Thyroid gland (tissue), 4 donors: ENCODE measurements around the gene UBE2E2. TPM values are rescaled to one million over a fixed set of nuclear protein-coding genes. Genes with fewer than 3 reads are reported as not detected.

Source experiments
- DNase-seq, 2 donors: peaks; one replicate each; pipeline ENCODE4 v3.0.0-alpha.2; 2019
- H3K27ac ChIP-seq, 3 donors: fragments of 200-600 bp; sonication (generic); 1 replicate in 2 of 3; 2 replicates in 1 of 3; pipeline ENCODE4 v1.5.1; 2016 to 2019; ENCODE audit warnings: mild to moderate bottlenecking in 1 of 3, moderate library complexity in 1 of 3
- H3K27me3 ChIP-seq: fragments of 200-600 bp; sonication (generic); one replicate; pipeline ENCODE4 v1.5.1; 2019
- H3K36me3 ChIP-seq, 2 donors: fragments of 200-600 bp; sonication (generic); one replicate each; pipeline ENCODE4 v1.5.1; 2016 to 2019
- H3K4me1 ChIP-seq, 2 donors: fragments of 200-600 bp; sonication (generic); one replicate each; pipeline ENCODE4 v1.5.1; 2017 to 2019
- H3K4me3 ChIP-seq, 3 donors: fragments of 200-600 bp; sonication (generic); replicated peaks in 1 of 3; 1 replicate in 2 of 3; 2 replicates in 1 of 3; pipeline ENCODE4 v1.5.1; 2016; ENCODE audit warnings: mild to moderate bottlenecking in 1 of 3
- H3K9me3 ChIP-seq: fragments of 200-600 bp; sonication (generic); one replicate; pipeline ENCODE4 v1.5.1; 2017
- POLR2A ChIP-seq, 2 donors: fragments of 450-650 bp; IDR thresholded peaks; one replicate each; pipeline ENCODE4 v1.6.1; 2017; ENCODE audit warnings: antibody characterized with exemption in 2 of 2, mild to moderate bottlenecking in 2 of 2, moderate library complexity in 1 of 2
- WGBS, 2 donors: methylation state at CpG; one replicate each; pipeline ENCODE4 v1.1.5; 2017; 5-methylcytosine and 5-hydroxymethylcytosine counted together
- intact Hi-C: fragments of 100-400 bp; cut with DNase I; formaldehyde crosslinking; loops from one replicate; pipeline ENCODE4 v1.15.1; 2023
- total RNA-seq, 4 donors: library from RNA; depleted of rRNA; stranded (reverse); fragments of >200 nt; gene quantifications; one replicate each; pipeline ENCODE4 v1.2.3, GENCODE V29; 2016
- TF ChIP-seq, protein P1 (sequence below), 6 experiments: fragments of 200-600 bp in 3 of 6; fragments of 450-650 bp in 3 of 6; sonication (generic) in 3 of 6; IDR thresholded peaks; one replicate each; pipeline ENCODE4 v1.5.1; 2016 to 2019; ENCODE audit warnings: antibody characterized with exemption in 6 of 6, mild to moderate bottlenecking in 2 of 6, inconsistent platforms in 1 of 6, moderate library complexity in 1 of 6

Gene UBE2E2
- total RNA-seq, 4 donors from 2014 or later = 28.5 to 46.0 (median 38.4) TPM

DNA sequence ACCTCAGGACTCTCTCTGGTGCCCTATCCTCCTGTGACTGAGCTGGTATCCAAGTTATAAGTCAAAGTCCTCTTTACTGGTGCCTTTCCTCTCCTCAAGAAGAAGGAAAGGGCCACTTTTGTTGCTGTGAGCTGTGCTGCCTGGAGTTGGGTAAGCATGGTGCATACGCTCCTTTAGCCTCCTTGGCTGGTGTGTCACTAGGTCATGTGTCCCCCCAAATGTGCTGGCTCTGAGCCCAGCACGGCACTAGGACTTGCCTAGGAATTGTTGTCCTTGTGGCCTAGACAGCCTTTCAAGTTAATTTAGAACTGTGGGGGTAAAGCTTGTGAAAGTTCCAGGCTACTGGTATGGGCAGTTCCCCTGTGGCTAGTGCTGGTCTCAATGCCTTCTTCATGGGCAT is 113.8 kb downstream of the UBE2E2 start:
- Histone ChIP-seq H3K27me3 (no peaks in the 10 kb centered on the region), H3K4me3 (no peak overlapping the region), H3K36me3 (no peaks in the 10 kb centered on the region), H3K27ac (no peak overlapping the region), H3K4me1 (no peaks in the 10 kb centered on the region), H3K9me3 (no peaks in the 10 kb centered on the region)
- TF ChIP-seq, protein P1, sequence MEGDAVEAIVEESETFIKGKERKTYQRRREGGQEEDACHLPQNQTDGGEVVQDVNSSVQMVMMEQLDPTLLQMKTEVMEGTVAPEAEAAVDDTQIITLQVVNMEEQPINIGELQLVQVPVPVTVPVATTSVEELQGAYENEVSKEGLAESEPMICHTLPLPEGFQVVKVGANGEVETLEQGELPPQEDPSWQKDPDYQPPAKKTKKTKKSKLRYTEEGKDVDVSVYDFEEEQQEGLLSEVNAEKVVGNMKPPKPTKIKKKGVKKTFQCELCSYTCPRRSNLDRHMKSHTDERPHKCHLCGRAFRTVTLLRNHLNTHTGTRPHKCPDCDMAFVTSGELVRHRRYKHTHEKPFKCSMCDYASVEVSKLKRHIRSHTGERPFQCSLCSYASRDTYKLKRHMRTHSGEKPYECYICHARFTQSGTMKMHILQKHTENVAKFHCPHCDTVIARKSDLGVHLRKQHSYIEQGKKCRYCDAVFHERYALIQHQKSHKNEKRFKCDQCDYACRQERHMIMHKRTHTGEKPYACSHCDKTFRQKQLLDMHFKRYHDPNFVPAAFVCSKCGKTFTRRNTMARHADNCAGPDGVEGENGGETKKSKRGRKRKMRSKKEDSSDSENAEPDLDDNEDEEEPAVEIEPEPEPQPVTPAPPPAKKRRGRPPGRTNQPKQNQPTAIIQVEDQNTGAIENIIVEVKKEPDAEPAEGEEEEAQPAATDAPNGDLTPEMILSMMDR (IDR thresholded peaks at IDR 0.05) = no peak
- no peak for TF ChIP-seq POLR2A (IDR thresholded peaks at IDR 0.05)
- WGBS, 2 donors = 80 to 100% methylated on average over 1 to 2 of the region's 2 CpGs
- DNase-seq = no peak
- intact Hi-C loops = no loop called here

GRCh38 chr3:23319366-23320312 is 116.5 kb downstream of the UBE2E2 start:
- Histone ChIP-seq H3K27me3 (no peaks in the 10 kb centered on the region), H3K27ac (no peak overlapping the region), H3K4me3 (no peak overlapping the region), H3K36me3 (no peaks in the 10 kb centered on the region), H3K9me3 (no peaks in the 10 kb centered on the region), H3K4me1 (no peaks in the 10 kb centered on the region)
- no peak for DNase-seq
- TF ChIP-seq, protein P1 (IDR thresholded peaks at IDR 0.05) = no peak
- TF ChIP-seq POLR2A (IDR thresholded peaks at IDR 0.05) = no peak
- WGBS, 2 donors = 92 to 94% methylated on average over 5 of the region's 5 CpGs
- intact Hi-C loops = no loop called here

- Histone ChIP-seq H3K4me3 (no peak overlapping the region), H3K27me3 (no peaks in the 10 kb centered on the region), H3K36me3 (no peaks in the 10 kb centered on the region), H3K9me3 (no peaks in the 10 kb centered on the region), H3K4me1 (no peaks in the 10 kb centered on the region), H3K27ac (no peak overlapping the region)
- no peak for DNase-seq
- no peak for TF ChIP-seq POLR2A (IDR thresholded peaks at IDR 0.05)
- TF ChIP-seq, protein P1 (IDR thresholded peaks at IDR 0.05) = no peak
- intact Hi-C loops = no loop called here
- 92 to 94% methylated on average over 10 of the region's 10 CpGs for WGBS, 2 donors
Observed at GRCh38 chr3:23320586-23321570, 117.8 kb downstream of the UBE2E2 start.

DNA sequence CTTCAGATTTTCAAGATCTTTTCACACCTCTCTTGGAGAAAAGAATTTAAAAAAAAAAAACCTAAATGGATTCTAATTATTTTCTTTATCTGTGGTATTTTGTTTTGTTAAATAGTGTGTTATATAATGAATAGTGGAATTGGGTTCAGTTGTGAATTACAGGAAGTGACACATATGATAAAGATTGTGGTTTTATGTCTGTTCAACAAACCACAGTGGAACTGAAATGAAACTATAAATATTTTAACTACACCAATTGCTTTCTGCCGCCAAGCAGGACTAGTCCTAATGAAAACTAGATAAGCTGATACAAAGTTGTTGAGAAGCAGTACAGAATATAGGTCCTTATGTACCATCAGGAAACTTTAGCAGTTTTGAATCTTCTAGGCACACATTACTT is 121.6 kb downstream of the UBE2E2 start:
- Histone ChIP-seq H3K27me3 (no peaks in the 10 kb centered on the region), H3K4me1 (no peaks in the 10 kb centered on the region), H3K27ac (no peak overlapping the region), H3K9me3 (no peaks in the 10 kb centered on the region), H3K4me3 (no peak overlapping the region), H3K36me3 (no peaks in the 10 kb centered on the region)
- no peak for DNase-seq
- TF ChIP-seq POLR2A (IDR thresholded peaks at IDR 0.05) = no peak
- TF ChIP-seq, protein P1 (IDR thresholded peaks at IDR 0.05) = no peak
- intact Hi-C loops = no loop called here
- WGBS, 2 donors = 65 to 71% methylated on average over 1 of the region's 1 CpG
